Body of pancreas (tissue), 4 donors: Measurements from ENCODE around the gene PRSS21. TPM values are rescaled to one million over a fixed set of nuclear protein-coding genes. Genes with fewer than 3 reads are reported as not detected.

ENCODE experiments used
- ATAC-seq: fragments of 150-250 bp; one replicate; pipeline ENCODE4 v1.9.1; 2016
- DNase-seq, 4 donors: peaks; one replicate each; pipeline ENCODE4 v3.0.0-alpha.2; 2019
- H3K27ac ChIP-seq, 4 donors: fragments of 200-600 bp; sonication (generic); 1 replicate in 3 of 4; 2 replicates in 1 of 4; pipeline versions ENCODE4 v1.5.1 to v1.6.1; 2016 to 2019; ENCODE audit warnings: mild to moderate bottlenecking in 1 of 4, mixed read lengths in 1 of 4, moderate library complexity in 1 of 4
- H3K27me3 ChIP-seq, 2 donors: fragments of 200-600 bp; sonication (generic); one replicate each; pipeline ENCODE4 v1.6.0; 2016; ENCODE audit warnings: mild to moderate bottlenecking in 1 of 2
- H3K36me3 ChIP-seq, 2 donors: fragments of 200-600 bp; sonication (generic); replicated peaks in 1 of 2; 2 replicates each; pipeline ENCODE4 v1.5.1; 2016; ENCODE audit warnings: low read depth in 2 of 2; ENCODE audit not compliant: insufficient read depth in 1 of 2
- H3K4me1 ChIP-seq: fragments of 200-600 bp; sonication (generic); one replicate; pipeline ENCODE4 v1.6.0; 2016
- H3K4me3 ChIP-seq, 2 donors: fragments of 200-600 bp; sonication (generic); 1 replicate in 1 of 2; 2 replicates in 1 of 2; pipeline ENCODE4 v1.5.1; 2016 to 2019
- H3K9me3 ChIP-seq, 3 donors: fragments of 200-600 bp; sonication (generic); 1 replicate in 2 of 3; 2 replicates in 1 of 3; pipeline ENCODE4 v1.5.1; 2016
- CTCF ChIP-seq, 7 experiments: fragments of 450-650 bp in 4 of 7; fragments of 200-600 bp in 3 of 7; sonication (generic) in 3 of 7; IDR thresholded peaks; one replicate each; pipeline ENCODE4 v1.5.1; 2016 to 2019; ENCODE audit warnings: antibody characterized with exemption in 7 of 7
- POLR2A ChIP-seq, 3 donors: fragments of 450-650 bp; IDR thresholded peaks; one replicate each; pipeline ENCODE4 v1.6.1; 2016; ENCODE audit warnings: antibody characterized with exemption in 3 of 3, mild to moderate bottlenecking in 2 of 3
- WGBS, 2 donors: methylation state at CpG; one replicate each; pipeline ENCODE4 v1.1.5; 2017; 5-methylcytosine and 5-hydroxymethylcytosine counted together
- intact Hi-C: fragments of 100-400 bp; cut with DNase I; formaldehyde crosslinking; loops from one replicate; pipeline ENCODE4 v1.15.1; 2023
- total RNA-seq, 2 donors: library from RNA; depleted of rRNA; stranded (reverse); fragments of >200 nt; gene quantifications; one replicate each; pipeline ENCODE4 v1.1.0, GENCODE V29; 2016

The PRSS21 gene
- total RNA-seq, 2 donors from 2014 or later, result 0.66 to 1.6 TPM

GRCh38 chr16:2774161-2774891 is 42.7 kb upstream of the PRSS21 start:
- TF ChIP-seq POLR2A (IDR thresholded peaks at IDR 0.05) (no peak), CTCF (IDR thresholded peaks at IDR 0.05) (no peak)
- no peak overlapping the region for H3K27ac ChIP-seq
- H3K4me1 ChIP-seq, result peaks cover 27% of the 10 kb centered on the region
- H3K27me3 ChIP-seq, result no peaks in the 10 kb centered on the region
- no peaks in the 10 kb centered on the region for H3K9me3 ChIP-seq
- 72 to 78% methylated on average over 7 of the region's 7 CpGs for WGBS, 2 donors
- DNase-seq, result peak in 1 of 4 donors; percentile 18
- peaks cover 16 to 22% of the 10 kb centered on the region in 2 donors for H3K36me3 ChIP-seq
- no peak overlapping the region for H3K4me3 ChIP-seq
- intact Hi-C loops, result no loop called here
- ATAC-seq, result no peak

GRCh38 chr16:2775131-2775716 is 41.8 kb upstream of the PRSS21 start:
- 80 to 85% methylated on average over 5 to 7 of the region's 7 CpGs for WGBS, 2 donors
- no peak for DNase-seq

GRCh38 chr16:2775765-2776499 is 41.1 kb upstream of the PRSS21 start:
- peak overlapping the region in 1 of 4 donors; percentile 63 for H3K27ac ChIP-seq
- no peak for ATAC-seq

More at GRCh38 chr16:2775131-2775716, 41.8 kb upstream of the PRSS21 start:
- TF ChIP-seq POLR2A (IDR thresholded peaks at IDR 0.05) (no peak), CTCF (IDR thresholded peaks at IDR 0.05) (no peak)
- Histone ChIP-seq H3K4me3 (no peak overlapping the region), H3K27me3 (no peaks in the 10 kb centered on the region), H3K27ac (no peak overlapping the region), H3K9me3 (no peaks in the 10 kb centered on the region), H3K4me1 (peaks cover 27% of the 10 kb centered on the region), H3K36me3 (peaks cover 8 to 15% of the 10 kb centered on the region in 2 donors)
- intact Hi-C loops, result no loop called here
- ATAC-seq, result no peak

GRCh38 chr16:2776500-2777139 is 40.4 kb upstream of the PRSS21 start:
- no peak for DNase-seq
- intact Hi-C loops, result no loop called here
- WGBS, 2 donors, result 0 to 2% methylated on average over 9 to 72 of the region's 72 CpGs

More at GRCh38 chr16:2775765-2776499, 41.1 kb upstream of the PRSS21 start:
- H3K36me3 ChIP-seq, result peaks cover 1 to 8% of the 10 kb centered on the region in 2 donors
- peak overlapping the region; percentile 75 to 79 for H3K4me3 ChIP-seq
- no peak for DNase-seq
- peaks cover 27% of the 10 kb centered on the region for H3K4me1 ChIP-seq
- 42 to 44% methylated on average over 11 of the region's 11 CpGs for WGBS, 2 donors
- H3K9me3 ChIP-seq, result no peaks in the 10 kb centered on the region
- no peaks in the 10 kb centered on the region for H3K27me3 ChIP-seq
- intact Hi-C loops, result no loop called here
- TF ChIP-seq POLR2A (IDR thresholded peaks at IDR 0.05), result no peak
- TF ChIP-seq CTCF (IDR thresholded peaks at IDR 0.05), result no peak

More at GRCh38 chr16:2776500-2777139, 40.4 kb upstream of the PRSS21 start:
- H3K9me3 ChIP-seq, result no peaks in the 10 kb centered on the region
- H3K27ac ChIP-seq, result peak overlapping the region; percentile 39 to 99 (median 69)
- H3K4me3 ChIP-seq, result peak overlapping the region; percentile 75 to 79
- peaks cover 27% of the 10 kb centered on the region for H3K4me1 ChIP-seq
- H3K27me3 ChIP-seq, result no peaks in the 10 kb centered on the region
- TF ChIP-seq CTCF (IDR thresholded peaks at IDR 0.05), result no peak
- no peak for TF ChIP-seq POLR2A (IDR thresholded peaks at IDR 0.05)
- H3K36me3 ChIP-seq, result peaks cover 0 to 3% of the 10 kb centered on the region in 2 donors
- peak; percentile 15 for ATAC-seq
